Panc1 (cell line): ENCODE results near the gene GAS7.

Experiments
- CTCF ChIP-seq: fragments of 450-650 bp; IDR thresholded peaks from 2 replicates; pipeline ENCODE4 v1.5.1; 2017; ENCODE audit warnings: mild to moderate bottlenecking
- POLR2AphosphoS5 ChIP-seq: IDR thresholded peaks from 2 replicates; pipeline ENCODE4 v1.6.1; 2012; ENCODE audit warnings: mild to moderate bottlenecking, low read depth, low read length, moderate library complexity
- REST ChIP-seq, 2 experiments: IDR thresholded peaks; 2 replicates each; pipeline ENCODE4 v1.6.1; 2011 to 2012; ENCODE audit warnings: low read depth in 2 of 2, control low read depth in 1 of 2, low read length in 1 of 2, mild to moderate bottlenecking in 1 of 2, moderate library complexity in 1 of 2; ENCODE audit not compliant: insufficient read depth in 1 of 2
- SIN3A ChIP-seq: IDR thresholded peaks from 2 replicates; pipeline ENCODE4 v1.6.1; 2012; ENCODE audit warnings: low read depth, mild to moderate bottlenecking, low read length, moderate library complexity, borderline replicate concordance; ENCODE audit not compliant: insufficient read depth
- TCF7L2 ChIP-seq: IDR thresholded peaks from 2 replicates; pipeline ENCODE4 v1.6.1; 2011; ENCODE audit warnings: mild to moderate bottlenecking, low read depth, low read length, inconsistent platforms

GRCh38 chr17:10069301-10069700 is 129.1 kb downstream of the GAS7 start:
- TF ChIP-seq CTCF (no peak), REST (IDR thresholded peaks at IDR 0.05; ENCODE audit: insufficient read depth in 1 of 2, low read depth in 2 of 2, low read length in 1 of 2) (no peak), POLR2AphosphoS5 (no peak), SIN3A (no peak), TCF7L2 (no peak)
